ENCODE data around the gene DLGAP1.
"Not testable (repeated sequence)": the region's sequence is repeated elsewhere in the genome, so short reads cannot be mapped to it uniquely, and the experiment has no call there.

Gene DLGAP1

GRCh38 chr18:3479978-3480509 lies 975.1 kb downstream of the DLGAP1 start:
- DNase-seq: no peak

GRCh38 chr18:3478262-3478978 lies 976.7 kb downstream of the DLGAP1 start:
- DNase-seq: no peak

GRCh38 chr18:3472681-3473544 lies 982.2 kb downstream of the DLGAP1 start:
- DNase-seq: no peak

GRCh38 chr18:3472121-3472520 lies 983.0 kb downstream of the DLGAP1 start:
- not testable (repeated sequence) for DNase-seq

GRCh38 chr18:3471141-3471648 lies 983.9 kb downstream of the DLGAP1 start:
- no peak for DNase-seq

GRCh38 chr18:3468833-3469232 lies 986.3 kb downstream of the DLGAP1 start:
- no peak for DNase-seq

GRCh38 chr18:3468066-3468705 lies 986.9 kb downstream of the DLGAP1 start:
- no peak for DNase-seq

- no peak for DNase-seq
Observed at GRCh38 chr18:3466872-3467271, 988.2 kb downstream of the DLGAP1 start.

- DNase-seq: no peak
Observed at GRCh38 chr18:3466045-3466444, 989.1 kb downstream of the DLGAP1 start.

GRCh38 chr18:3463051-3463450 lies 992.1 kb downstream of the DLGAP1 start:
- no peak for DNase-seq

- no peak for DNase-seq
Observed at GRCh38 chr18:3461704-3462103, 993.4 kb downstream of the DLGAP1 start.

- DNase-seq: no peak
Observed at GRCh38 chr18:3460823-3461398, 994.2 kb downstream of the DLGAP1 start.

- no peak for DNase-seq
Observed at GRCh38 chr18:3458952-3459853, 995.9 kb downstream of the DLGAP1 start.

GRCh38 chr18:3458378-3458777 lies 996.7 kb downstream of the DLGAP1 start:
- no peak for DNase-seq

GRCh38 chr18:3457261-3457724 lies 997.8 kb downstream of the DLGAP1 start:
- DNase-seq: no peak

- DNase-seq: peak; percentile 79
Observed at GRCh38 chr18:3456686-3457069, 998.4 kb downstream of the DLGAP1 start.

- DNase-seq: no peak
Observed at GRCh38 chr18:3455907-3456685, 999.0 kb downstream of the DLGAP1 start.

- DNase-seq: no peak
Observed at GRCh38 chr18:3455090-3455635, 999.9 kb downstream of the DLGAP1 start.

- no peak for DNase-seq
Observed at GRCh38 chr18:3454365-3455089, 1000.6 kb downstream of the DLGAP1 start.
